HEK293 (cell line): ENCODE measurements around the gene CADM1.

Experiments
- CTCF ChIA-PET: fragments of 350-600 bp; formaldehyde crosslinking; extraction: SDS; loops from one replicate; lab custom pipeline; 2021; ENCODE audit warnings: antibody characterized with exemption; lab: Yijun Ruan, JAX
- POLR2A ChIA-PET: fragments of 300-600 bp; formaldehyde crosslinking; extraction: SDS; loops from one replicate; lab custom pipeline; 2020; ENCODE audit warnings: antibody characterized with exemption, inconsistent platforms; lab: Yijun Ruan, JAX
- H3K27ac ChIP-seq: fragments of 200-500 bp; sonication (Bioruptor generic); 2 replicates; pipeline ENCODE4 v1.5.1; 2014; ENCODE audit warnings: low read depth, low read length, control low read depth, inconsistent platforms; ENCODE audit errors: extremely low read depth
- H3K36me3 ChIP-seq, 2 experiments: fragments of 200-500 bp in 1 of 2; sonication (Bioruptor generic) in 1 of 2; 1 replicate in 1 of 2; 2 replicates in 1 of 2; pipeline ENCODE4 v1.5.1; 2014 to 2017; ENCODE audit warnings: inconsistent platforms in 2 of 2, low read length in 2 of 2; ENCODE audit not compliant: control insufficient read depth in 2 of 2, insufficient read depth in 1 of 2
- H3K4me1 ChIP-seq: fragments of 200-500 bp; sonication (Bioruptor generic); 2 replicates; pipeline ENCODE4 v1.5.1; 2014; ENCODE audit warnings: mild to moderate bottlenecking, low read length, inconsistent platforms; ENCODE audit not compliant: control insufficient read depth, insufficient read depth
- H3K4me3 ChIP-seq: 2 replicates; pipeline ENCODE4 v1.5.1; 2011; ENCODE audit warnings: low read depth, mild to moderate bottlenecking, control low read depth, low read length, moderate library complexity
- H3K9me3 ChIP-seq: fragments of 200-500 bp; sonication (Bioruptor generic); 2 replicates; pipeline ENCODE4 v1.5.1; 2014; ENCODE audit warnings: low read depth, low read length, inconsistent platforms; ENCODE audit not compliant: control insufficient read depth, insufficient read depth
- GLIS1 ChIP-seq: fragments of 450-650 bp; formaldehyde crosslinking; IDR thresholded peaks from 2 replicates; pipeline ENCODE4 v1.5.1; 2016; ENCODE audit warnings: missing biosample characterization, missing genetic modification characterization
- KLF10 ChIP-seq: fragments of 450-650 bp; IDR thresholded peaks from 2 replicates; pipeline ENCODE4 v1.5.1; 2018; ENCODE audit warnings: missing biosample characterization, mild to moderate bottlenecking, missing genetic modification characterization
- WT1 ChIP-seq: fragments of 450-650 bp; formaldehyde crosslinking; IDR thresholded peaks from 2 replicates; pipeline ENCODE4 v1.5.1; 2016; ENCODE audit warnings: missing biosample characterization, missing genetic modification characterization
- ZBTB17 ChIP-seq: fragments of 450-650 bp; formaldehyde crosslinking; IDR thresholded peaks from 2 replicates; pipeline ENCODE4 v1.5.1; 2016; ENCODE audit warnings: missing biosample characterization, missing genetic modification characterization
- ZBTB21 ChIP-seq: fragments of 450-650 bp; formaldehyde crosslinking; IDR thresholded peaks from 2 replicates; pipeline ENCODE4 v1.5.1; 2017; ENCODE audit warnings: missing biosample characterization, missing genetic modification characterization
- ZIC2 ChIP-seq: fragments of 450-650 bp; formaldehyde crosslinking; IDR thresholded peaks from 2 replicates; pipeline ENCODE4 v1.5.1; 2016; ENCODE audit warnings: missing biosample characterization, missing genetic modification characterization
- ZNF114 ChIP-seq: fragments of 450-650 bp; formaldehyde crosslinking; IDR thresholded peaks from 2 replicates; pipeline ENCODE4 v1.5.0; 2017; ENCODE audit warnings: missing biosample characterization, missing genetic modification characterization
- ZNF184 ChIP-seq: fragments of 450-650 bp; IDR thresholded peaks from 2 replicates; pipeline ENCODE4 v1.5.1; 2018; ENCODE audit warnings: missing biosample characterization, mild to moderate bottlenecking, missing genetic modification characterization
- ZNF19 ChIP-seq: fragments of 450-650 bp; formaldehyde crosslinking; IDR thresholded peaks from 2 replicates; pipeline ENCODE4; 2016; ENCODE audit warnings: missing biosample characterization, missing genetic modification characterization, low read depth
- ZNF394 ChIP-seq: fragments of 450-650 bp; formaldehyde crosslinking; IDR thresholded peaks from 2 replicates; pipeline ENCODE4 v1.5.1; 2016; ENCODE audit warnings: missing biosample characterization, missing genetic modification characterization, mild to moderate bottlenecking, moderate library complexity, borderline replicate concordance
- ZNF530 ChIP-seq: fragments of 450-650 bp; formaldehyde crosslinking; IDR thresholded peaks from 2 replicates; pipeline ENCODE4 v1.5.1; 2016; ENCODE audit warnings: low read depth, missing biosample characterization, missing genetic modification characterization
- ZNF558 ChIP-seq: fragments of 450-650 bp; formaldehyde crosslinking; IDR thresholded peaks from 2 replicates; pipeline ENCODE4 v1.5.1; 2016; ENCODE audit warnings: missing biosample characterization, missing genetic modification characterization
- ZNF600 ChIP-seq: fragments of 450-650 bp; formaldehyde crosslinking; IDR thresholded peaks from 2 replicates; pipeline ENCODE4 v1.5.1; 2016; ENCODE audit warnings: missing biosample characterization, missing genetic modification characterization
- ZNF629 ChIP-seq: fragments of 450-650 bp; formaldehyde crosslinking; IDR thresholded peaks from 2 replicates; pipeline ENCODE4 v1.5.1; 2017; ENCODE audit warnings: missing biosample characterization, missing genetic modification characterization
- TF ChIP-seq, protein P1 (sequence below): fragments of 450-650 bp; formaldehyde crosslinking; IDR thresholded peaks from 2 replicates; pipeline ENCODE4 v1.5.1; 2017; ENCODE audit warnings: missing biosample characterization, missing genetic modification characterization
- TF ChIP-seq, protein P2 (sequence below): fragments of 450-650 bp; formaldehyde crosslinking; IDR thresholded peaks from 2 replicates; pipeline ENCODE4 v1.5.1; 2016; ENCODE audit warnings: missing biosample characterization, missing genetic modification characterization
- TF ChIP-seq, protein P3 (sequence below): fragments of 450-650 bp; formaldehyde crosslinking; IDR thresholded peaks from 2 replicates; pipeline ENCODE4 v1.5.1; 2016; ENCODE audit warnings: missing biosample characterization, missing genetic modification characterization
- TF ChIP-seq, protein P4 (sequence below): fragments of 450-650 bp; formaldehyde crosslinking; IDR thresholded peaks from 2 replicates; pipeline ENCODE4 v1.5.1; 2016; ENCODE audit warnings: missing biosample characterization, missing genetic modification characterization
- TF ChIP-seq, protein P5 (sequence below): fragments of 450-650 bp; IDR thresholded peaks from 2 replicates; pipeline ENCODE4 v1.5.1; 2018; ENCODE audit warnings: missing biosample characterization, mild to moderate bottlenecking, missing genetic modification characterization

Gene CADM1

DNA sequence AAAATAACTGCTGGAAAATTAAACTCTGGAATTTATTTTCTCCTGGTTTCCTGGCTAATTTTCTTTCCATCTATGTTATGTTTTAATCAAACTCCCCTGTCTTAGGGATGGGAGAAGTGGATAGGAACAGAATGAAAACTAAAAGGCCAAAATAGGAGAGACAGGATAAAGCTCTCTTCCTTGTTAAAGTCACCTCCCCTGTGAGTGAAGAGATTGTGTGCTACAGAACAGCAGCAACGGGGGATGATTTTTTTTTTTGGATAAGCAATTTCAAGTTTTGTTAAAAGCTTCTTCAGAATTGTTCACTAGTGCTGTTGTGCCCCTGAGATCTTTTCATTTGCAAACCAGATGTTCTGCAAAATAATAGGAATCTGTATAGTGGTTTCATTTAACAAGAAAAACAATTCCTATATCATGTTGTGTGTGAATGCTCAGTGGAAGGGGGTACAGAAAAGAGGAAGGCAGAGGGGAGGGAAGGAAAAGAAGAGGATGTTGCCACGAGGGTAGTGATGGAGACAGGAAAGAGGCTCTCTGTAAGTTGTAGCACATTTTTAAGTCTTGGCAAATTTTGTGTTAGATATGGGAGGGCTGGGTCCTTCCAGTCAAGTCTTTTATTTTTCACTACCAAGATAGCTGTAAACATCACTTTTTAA, 301.2 kb downstream of the CADM1 start:
- ChIA-PET POLR2A (no interaction called here), CTCF (no interaction called here)
- peak; percentile 30; the same call in 1 of the 2 replicates for TF ChIP-seq ZBTB17 (tag by site-specific recombination)
- TF ChIP-seq ZNF114 (tag by site-specific recombination): no peak
- Histone ChIP-seq H3K9me3 (no peaks in the 10 kb centered on the region), H3K27ac (no peak overlapping the region), H3K36me3 (no peaks in the 10 kb centered on the region), H3K4me3 (no peak overlapping the region), H3K4me1 (peaks cover 3% of the 10 kb centered on the region)

DNA sequence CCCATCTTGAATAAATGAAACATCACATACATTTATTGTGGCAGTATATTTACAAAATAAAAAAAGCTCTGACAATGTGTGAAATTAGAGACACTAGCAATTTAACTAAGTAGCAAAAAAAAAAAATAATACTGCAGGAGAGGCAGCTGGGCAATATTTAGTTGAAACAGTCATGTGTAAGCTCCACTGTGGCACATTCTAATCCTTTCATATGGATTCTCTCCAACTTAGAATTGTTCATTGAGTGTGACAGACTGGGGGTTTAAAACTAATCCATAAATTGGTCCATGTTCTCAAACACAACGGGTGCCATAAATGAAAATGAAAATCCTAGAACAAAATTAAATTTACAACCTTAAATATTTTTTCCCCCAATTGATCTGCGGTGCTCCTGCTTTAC, 302.1 kb downstream of the CADM1 start:
- Histone ChIP-seq H3K9me3 (no peaks in the 10 kb centered on the region), H3K4me1 (peaks cover 7% of the 10 kb centered on the region), H3K36me3 (no peaks in the 10 kb centered on the region), H3K4me3 (no peak overlapping the region), H3K27ac (no peak overlapping the region)
- ChIA-PET POLR2A (no interaction called here), CTCF (interaction anchor here (0.6 kb wide), 1 partner anchor 18 kb away, joined by 3 read pairs; no protein-coding TSS in a partner anchor)
- TF ChIP-seq ZNF184: no peak
- TF ChIP-seq, protein P1, sequence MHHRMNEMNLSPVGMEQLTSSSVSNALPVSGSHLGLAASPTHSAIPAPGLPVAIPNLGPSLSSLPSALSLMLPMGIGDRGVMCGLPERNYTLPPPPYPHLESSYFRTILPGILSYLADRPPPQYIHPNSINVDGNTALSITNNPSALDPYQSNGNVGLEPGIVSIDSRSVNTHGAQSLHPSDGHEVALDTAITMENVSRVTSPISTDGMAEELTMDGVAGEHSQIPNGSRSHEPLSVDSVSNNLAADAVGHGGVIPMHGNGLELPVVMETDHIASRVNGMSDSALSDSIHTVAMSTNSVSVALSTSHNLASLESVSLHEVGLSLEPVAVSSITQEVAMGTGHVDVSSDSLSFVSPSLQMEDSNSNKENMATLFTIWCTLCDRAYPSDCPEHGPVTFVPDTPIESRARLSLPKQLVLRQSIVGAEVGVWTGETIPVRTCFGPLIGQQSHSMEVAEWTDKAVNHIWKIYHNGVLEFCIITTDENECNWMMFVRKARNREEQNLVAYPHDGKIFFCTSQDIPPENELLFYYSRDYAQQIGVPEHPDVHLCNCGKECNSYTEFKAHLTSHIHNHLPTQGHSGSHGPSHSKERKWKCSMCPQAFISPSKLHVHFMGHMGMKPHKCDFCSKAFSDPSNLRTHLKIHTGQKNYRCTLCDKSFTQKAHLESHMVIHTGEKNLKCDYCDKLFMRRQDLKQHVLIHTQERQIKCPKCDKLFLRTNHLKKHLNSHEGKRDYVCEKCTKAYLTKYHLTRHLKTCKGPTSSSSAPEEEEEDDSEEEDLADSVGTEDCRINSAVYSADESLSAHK (tag by site-specific recombination): 0 out of 2 replicates have a peak, but pooled peaks have one; percentile 20

DNA sequence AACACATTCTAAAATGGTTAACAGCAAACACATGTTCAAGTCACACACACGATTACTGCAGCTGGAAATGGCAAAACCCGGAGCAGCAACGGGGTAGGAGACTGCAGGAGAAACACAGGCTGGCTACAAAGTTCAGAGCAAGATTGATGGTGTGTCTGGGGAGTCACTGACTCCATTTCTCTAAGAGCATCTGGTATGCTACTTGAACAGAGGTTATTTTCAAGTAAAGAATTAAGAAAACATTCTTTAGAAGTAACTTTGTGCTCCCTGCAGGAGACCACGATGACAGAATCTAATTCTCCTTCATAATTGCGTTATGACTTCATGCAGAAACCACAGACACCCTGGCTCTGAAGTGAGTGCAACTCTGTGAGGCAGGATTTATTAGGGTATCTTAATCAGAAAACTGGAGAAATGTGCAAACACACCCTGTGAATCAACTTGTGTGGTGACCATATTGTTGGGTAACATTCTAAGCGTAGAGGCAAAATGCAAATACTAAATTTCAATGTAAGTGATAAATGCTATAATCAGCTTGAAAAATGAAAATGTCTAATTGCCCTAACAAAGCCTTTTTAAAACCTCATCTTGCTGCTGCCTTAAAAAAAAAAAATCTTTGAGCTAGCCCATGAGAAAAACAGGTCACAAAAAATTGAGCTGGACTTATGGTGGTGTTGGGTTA, 303.0 kb downstream of the CADM1 start:
- ChIA-PET POLR2A (no interaction called here), CTCF (interaction anchor here (0.6 to 1.2 kb wide), 4 partner anchors 9 to 1173 kb away, joined by 3 to 4 read pairs (median 3); no protein-coding TSS in a partner anchor)
- H3K9me3 ChIP-seq: no peaks in the 10 kb centered on the region
- no peak overlapping the region for H3K27ac ChIP-seq
- peaks cover 7% of the 10 kb centered on the region for H3K4me1 ChIP-seq
- H3K4me3 ChIP-seq: no peak overlapping the region
- no peaks in the 10 kb centered on the region for H3K36me3 ChIP-seq
- TF ChIP-seq ZIC2 (tag by site-specific recombination) (0 out of 2 replicates have a peak, but pooled peaks have one; percentile 25), ZNF600 (tag by site-specific recombination) (peak; percentile 74), GLIS1 (tag by site-specific recombination) (peak; percentile 84), WT1 (peak; percentile 73), KLF10 (tag by site-specific recombination) (peak; percentile 9; the same call in 1 of the 2 replicates), ZBTB21 (peak; percentile 56; the same call in 1 of the 2 replicates), ZBTB17 (tag by site-specific recombination) (peak; percentile 21; the same call in 1 of the 2 replicates), ZNF19 (no peak), ZNF558 (tag by site-specific recombination) (peak; percentile 15; the same call in 1 of the 2 replicates), ZNF629 (tag by site-specific recombination) (peak; percentile 81), ZNF394 (peak; percentile 33; the same call in 1 of the 2 replicates), ZNF530 (tag by site-specific recombination) (no peak)
- TF ChIP-seq, protein P2, sequence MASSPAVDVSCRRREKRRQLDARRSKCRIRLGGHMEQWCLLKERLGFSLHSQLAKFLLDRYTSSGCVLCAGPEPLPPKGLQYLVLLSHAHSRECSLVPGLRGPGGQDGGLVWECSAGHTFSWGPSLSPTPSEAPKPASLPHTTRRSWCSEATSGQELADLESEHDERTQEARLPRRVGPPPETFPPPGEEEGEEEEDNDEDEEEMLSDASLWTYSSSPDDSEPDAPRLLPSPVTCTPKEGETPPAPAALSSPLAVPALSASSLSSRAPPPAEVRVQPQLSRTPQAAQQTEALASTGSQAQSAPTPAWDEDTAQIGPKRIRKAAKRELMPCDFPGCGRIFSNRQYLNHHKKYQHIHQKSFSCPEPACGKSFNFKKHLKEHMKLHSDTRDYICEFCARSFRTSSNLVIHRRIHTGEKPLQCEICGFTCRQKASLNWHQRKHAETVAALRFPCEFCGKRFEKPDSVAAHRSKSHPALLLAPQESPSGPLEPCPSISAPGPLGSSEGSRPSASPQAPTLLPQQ: peak; percentile 40; the same call in 1 of the 2 replicates
- TF ChIP-seq, protein P3, sequence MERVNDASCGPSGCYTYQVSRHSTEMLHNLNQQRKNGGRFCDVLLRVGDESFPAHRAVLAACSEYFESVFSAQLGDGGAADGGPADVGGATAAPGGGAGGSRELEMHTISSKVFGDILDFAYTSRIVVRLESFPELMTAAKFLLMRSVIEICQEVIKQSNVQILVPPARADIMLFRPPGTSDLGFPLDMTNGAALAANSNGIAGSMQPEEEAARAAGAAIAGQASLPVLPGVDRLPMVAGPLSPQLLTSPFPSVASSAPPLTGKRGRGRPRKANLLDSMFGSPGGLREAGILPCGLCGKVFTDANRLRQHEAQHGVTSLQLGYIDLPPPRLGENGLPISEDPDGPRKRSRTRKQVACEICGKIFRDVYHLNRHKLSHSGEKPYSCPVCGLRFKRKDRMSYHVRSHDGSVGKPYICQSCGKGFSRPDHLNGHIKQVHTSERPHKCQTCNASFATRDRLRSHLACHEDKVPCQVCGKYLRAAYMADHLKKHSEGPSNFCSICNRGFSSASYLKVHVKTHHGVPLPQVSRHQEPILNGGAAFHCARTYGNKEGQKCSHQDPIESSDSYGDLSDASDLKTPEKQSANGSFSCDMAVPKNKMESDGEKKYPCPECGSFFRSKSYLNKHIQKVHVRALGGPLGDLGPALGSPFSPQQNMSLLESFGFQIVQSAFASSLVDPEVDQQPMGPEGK (tag by site-specific recombination): no peak
- TF ChIP-seq, protein P4, sequence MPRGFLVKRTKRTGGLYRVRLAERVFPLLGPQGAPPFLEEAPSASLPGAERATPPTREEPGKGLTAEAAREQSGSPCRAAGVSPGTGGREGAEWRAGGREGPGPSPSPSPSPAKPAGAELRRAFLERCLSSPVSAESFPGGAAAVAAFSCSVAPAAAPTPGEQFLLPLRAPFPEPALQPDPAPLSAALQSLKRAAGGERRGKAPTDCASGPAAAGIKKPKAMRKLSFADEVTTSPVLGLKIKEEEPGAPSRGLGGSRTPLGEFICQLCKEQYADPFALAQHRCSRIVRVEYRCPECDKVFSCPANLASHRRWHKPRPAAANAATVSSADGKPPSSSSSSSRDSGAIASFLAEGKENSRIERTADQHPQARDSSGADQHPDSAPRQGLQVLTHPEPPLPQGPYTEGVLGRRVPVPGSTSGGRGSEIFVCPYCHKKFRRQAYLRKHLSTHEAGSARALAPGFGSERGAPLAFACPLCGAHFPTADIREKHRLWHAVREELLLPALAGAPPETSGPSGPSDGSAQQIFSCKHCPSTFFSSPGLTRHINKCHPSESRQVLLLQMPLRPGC (tag by site-specific recombination): peak; percentile 52; the same call in 1 of the 2 replicates
- TF ChIP-seq, protein P5, sequence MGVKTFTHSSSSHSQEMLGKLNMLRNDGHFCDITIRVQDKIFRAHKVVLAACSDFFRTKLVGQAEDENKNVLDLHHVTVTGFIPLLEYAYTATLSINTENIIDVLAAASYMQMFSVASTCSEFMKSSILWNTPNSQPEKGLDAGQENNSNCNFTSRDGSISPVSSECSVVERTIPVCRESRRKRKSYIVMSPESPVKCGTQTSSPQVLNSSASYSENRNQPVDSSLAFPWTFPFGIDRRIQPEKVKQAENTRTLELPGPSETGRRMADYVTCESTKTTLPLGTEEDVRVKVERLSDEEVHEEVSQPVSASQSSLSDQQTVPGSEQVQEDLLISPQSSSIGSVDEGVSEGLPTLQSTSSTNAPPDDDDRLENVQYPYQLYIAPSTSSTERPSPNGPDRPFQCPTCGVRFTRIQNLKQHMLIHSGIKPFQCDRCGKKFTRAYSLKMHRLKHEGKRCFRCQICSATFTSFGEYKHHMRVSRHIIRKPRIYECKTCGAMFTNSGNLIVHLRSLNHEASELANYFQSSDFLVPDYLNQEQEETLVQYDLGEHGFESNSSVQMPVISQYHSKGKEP: peak; percentile 81
